ENCODE data around the gene KLC3.

KLC3 gene

GRCh38 chr19:45376045-45376724 lies 35.6 kb downstream of the KLC3 start:
- no peak for DNase-seq (ENCODE audit: low spot score)

- no peak for DNase-seq (ENCODE audit: low spot score)
Measured at GRCh38 chr19:45380107-45380506, 39.6 kb downstream of the KLC3 start.

GRCh38 chr19:45382426-45382825 lies 41.9 kb downstream of the KLC3 start:
- DNase-seq (ENCODE audit: low spot score): no peak

- DNase-seq (ENCODE audit: low spot score): no peak
Measured at GRCh38 chr19:45385392-45386221, 45.1 kb downstream of the KLC3 start.

- DNase-seq (ENCODE audit: low spot score): no peak
Measured at GRCh38 chr19:45391346-45391745, 50.8 kb downstream of the KLC3 start.

GRCh38 chr19:45391871-45392665 lies 51.5 kb downstream of the KLC3 start:
- no peak for DNase-seq (ENCODE audit: low spot score)

- no peak for DNase-seq (ENCODE audit: low spot score)
Measured at GRCh38 chr19:45395821-45396617, 55.5 kb downstream of the KLC3 start.

- no peak for DNase-seq (ENCODE audit: low spot score)
Measured at GRCh38 chr19:45400192-45400591, 59.6 kb downstream of the KLC3 start.

All from left forelimb (tissue), 1 donor.